ENCODE results near the gene CLIC5.

GRCh38 chr6:45952546-45952945 lies 63.1 kb downstream of the CLIC5 start:
- TF ChIP-seq CTCF (IDR thresholded peaks at IDR 0.05 in 4 of 5, conservative IDR thresholded peaks at IDR 0.05 in 1 of 5) (no peak), POLR2A (IDR thresholded peaks at IDR 0.05) (no peak)
